Measurements from ENCODE around the gene TADA2B. TPM values are rescaled to one million over a fixed set of nuclear protein-coding genes. Genes with fewer than 3 reads are reported as not detected.
A peak's percentile ranks its signal among the peaks of the same experiment; 100 is the strongest.

Gene TADA2B
- total and polyA plus RNA-seq, 5 donors from 2014 or later, result 3.0 to 36.6 (median 3.6) TPM

- Mint-ChIP-seq H3K27me3 (no peaks in the 10 kb centered on the region), H3K9me3 (no peaks in the 10 kb centered on the region), H3K36me3 (peaks cover 55% of the 10 kb centered on the region), H3K27ac (peak overlapping the region in 1 of 3 donors; percentile 69), H3K4me1 (peaks cover 5 to 36% (median 11%) of the 10 kb centered on the region in 4 donors), H3K4me3 (no peak overlapping the region)
- H3K36me3 ChIP-seq (ENCODE audit: control insufficient read depth, insufficient read depth, low read length), result peaks cover 87% of the 10 kb centered on the region
- H3K4me1 ChIP-seq (ENCODE audit: control insufficient read depth, insufficient read depth, low read length, poor library complexity, severe bottlenecking), result peaks cover 13% of the 10 kb centered on the region
- no peak overlapping the region for H3K27ac ChIP-seq (ENCODE audit: insufficient read depth, low read length, poor library complexity, severe bottlenecking)
- ATAC-seq (ENCODE audit: low read depth in 2 of 2) (no peak), DNase-seq (no peak)
- no peaks in the 10 kb centered on the region for H3K9me3 ChIP-seq (ENCODE audit: control insufficient read depth in 2 of 2, low read length in 2 of 2)
- no peak overlapping the region for H3K4me3 ChIP-seq (ENCODE audit: low read depth, low read length)
- H3K27me3 ChIP-seq (ENCODE audit: control insufficient read depth, insufficient read depth, low read length), result no peaks in the 10 kb centered on the region
These were observed 39.8 kb upstream of the TADA2B start for GRCh38 chr4:7003176-7003878.

GRCh38 chr4:7003879-7004240 is 39.3 kb upstream of the TADA2B start:
- no peaks in the 10 kb centered on the region for H3K27me3 Mint-ChIP-seq
- no peaks in the 10 kb centered on the region for H3K9me3 ChIP-seq (ENCODE audit: control insufficient read depth in 2 of 2, low read length in 2 of 2)
- H3K36me3 Mint-ChIP-seq, result peaks cover 58% of the 10 kb centered on the region
- peaks cover 11% of the 10 kb centered on the region for H3K4me1 ChIP-seq (ENCODE audit: control insufficient read depth, insufficient read depth, low read length, poor library complexity, severe bottlenecking)
- no peak for ATAC-seq (ENCODE audit: low read depth in 2 of 2)
- H3K4me3 ChIP-seq (ENCODE audit: low read depth, low read length), result no peak overlapping the region
- peaks cover 5 to 32% (median 8%) of the 10 kb centered on the region in 4 donors for H3K4me1 Mint-ChIP-seq
- no peaks in the 10 kb centered on the region for H3K9me3 Mint-ChIP-seq
- no peak for DNase-seq
- H3K36me3 ChIP-seq (ENCODE audit: control insufficient read depth, insufficient read depth, low read length), result peaks cover 88% of the 10 kb centered on the region
- H3K27ac Mint-ChIP-seq, result peak overlapping the region in 1 of 3 donors; percentile 69
- no peak overlapping the region for H3K27ac ChIP-seq (ENCODE audit: insufficient read depth, low read length, poor library complexity, severe bottlenecking)
- H3K4me3 Mint-ChIP-seq, result no peak overlapping the region
- no peaks in the 10 kb centered on the region for H3K27me3 ChIP-seq (ENCODE audit: control insufficient read depth, insufficient read depth, low read length)

GRCh38 chr4:7004331-7004730 is 38.8 kb upstream of the TADA2B start:
- H3K27ac ChIP-seq (ENCODE audit: insufficient read depth, low read length, poor library complexity, severe bottlenecking), result no peak overlapping the region
- no peaks in the 10 kb centered on the region for H3K9me3 Mint-ChIP-seq
- H3K36me3 Mint-ChIP-seq, result peaks cover 57% of the 10 kb centered on the region
- DNase-seq (no peak), ATAC-seq (ENCODE audit: low read depth in 2 of 2) (no peak)
- peak overlapping the region in 1 of 3 donors; percentile 58 for H3K27ac Mint-ChIP-seq
- no peaks in the 10 kb centered on the region for H3K27me3 Mint-ChIP-seq
- peaks cover 7% of the 10 kb centered on the region for H3K4me1 ChIP-seq (ENCODE audit: control insufficient read depth, insufficient read depth, low read length, poor library complexity, severe bottlenecking)
- H3K4me1 Mint-ChIP-seq, result peaks cover 3 to 27% (median 5%) of the 10 kb centered on the region in 4 donors
- H3K27me3 ChIP-seq (ENCODE audit: control insufficient read depth, insufficient read depth, low read length), result no peaks in the 10 kb centered on the region
- H3K4me3 Mint-ChIP-seq, result no peak overlapping the region
- H3K9me3 ChIP-seq (ENCODE audit: control insufficient read depth in 2 of 2, low read length in 2 of 2), result no peaks in the 10 kb centered on the region
- H3K4me3 ChIP-seq (ENCODE audit: low read depth, low read length), result no peak overlapping the region
- H3K36me3 ChIP-seq (ENCODE audit: control insufficient read depth, insufficient read depth, low read length), result peaks cover 88% of the 10 kb centered on the region

GRCh38 chr4:7005571-7005970 is 37.6 kb upstream of the TADA2B start:
- DNase-seq, result no peak
- no peak overlapping the region for H3K4me3 ChIP-seq (ENCODE audit: low read depth, low read length)
- Mint-ChIP-seq H3K36me3 (peaks cover 57% of the 10 kb centered on the region), H3K27me3 (no peaks in the 10 kb centered on the region), H3K4me1 (peaks cover 0 to 22% (median 6%) of the 10 kb centered on the region in 4 donors), H3K4me3 (no peak overlapping the region), H3K27ac (peak overlapping the region in 1 of 3 donors; percentile 41), H3K9me3 (no peaks in the 10 kb centered on the region)
- no peaks in the 10 kb centered on the region for H3K9me3 ChIP-seq (ENCODE audit: control insufficient read depth in 2 of 2, low read length in 2 of 2)
- no peak for ATAC-seq (ENCODE audit: low read depth in 2 of 2)
- H3K4me1 ChIP-seq (ENCODE audit: control insufficient read depth, insufficient read depth, low read length, poor library complexity, severe bottlenecking), result no peaks in the 10 kb centered on the region
- H3K36me3 ChIP-seq (ENCODE audit: control insufficient read depth, insufficient read depth, low read length), result peaks cover 88% of the 10 kb centered on the region
- H3K27me3 ChIP-seq (ENCODE audit: control insufficient read depth, insufficient read depth, low read length), result no peaks in the 10 kb centered on the region
- no peak overlapping the region for H3K27ac ChIP-seq (ENCODE audit: insufficient read depth, low read length, poor library complexity, severe bottlenecking)

GRCh38 chr4:7006411-7006810 is 36.8 kb upstream of the TADA2B start:
- Mint-ChIP-seq H3K27me3 (no peaks in the 10 kb centered on the region), H3K27ac (peak overlapping the region in 2 of 3 donors; percentile 41 to 89), H3K9me3 (no peaks in the 10 kb centered on the region), H3K4me1 (peaks cover 0 to 17% (median 6%) of the 10 kb centered on the region in 4 donors), H3K36me3 (peaks cover 51% of the 10 kb centered on the region), H3K4me3 (no peak overlapping the region)
- Histone ChIP-seq H3K27ac (ENCODE audit: insufficient read depth, low read length, poor library complexity, severe bottlenecking) (no peak overlapping the region), H3K9me3 (ENCODE audit: control insufficient read depth in 2 of 2, low read length in 2 of 2) (no peaks in the 10 kb centered on the region), H3K4me1 (ENCODE audit: control insufficient read depth, insufficient read depth, low read length, poor library complexity, severe bottlenecking) (no peaks in the 10 kb centered on the region), H3K4me3 (ENCODE audit: low read depth, low read length) (no peak overlapping the region), H3K27me3 (ENCODE audit: control insufficient read depth, insufficient read depth, low read length) (no peaks in the 10 kb centered on the region), H3K36me3 (ENCODE audit: control insufficient read depth, insufficient read depth, low read length) (peaks cover 88% of the 10 kb centered on the region)
- DNase-seq (no peak), ATAC-seq (ENCODE audit: low read depth in 2 of 2) (no peak)

GRCh38 chr4:7007142-7007907 is 35.8 kb upstream of the TADA2B start:
- peak overlapping the region in 2 of 3 donors; percentile 17 to 74 for H3K27ac Mint-ChIP-seq
- ATAC-seq (ENCODE audit: low read depth in 2 of 2) (no peak), DNase-seq (no peak)
- Histone ChIP-seq H3K9me3 (ENCODE audit: control insufficient read depth in 2 of 2, low read length in 2 of 2) (no peaks in the 10 kb centered on the region), H3K4me3 (ENCODE audit: low read depth, low read length) (no peak overlapping the region), H3K27ac (ENCODE audit: insufficient read depth, low read length, poor library complexity, severe bottlenecking) (no peak overlapping the region), H3K27me3 (ENCODE audit: control insufficient read depth, insufficient read depth, low read length) (no peaks in the 10 kb centered on the region), H3K36me3 (ENCODE audit: control insufficient read depth, insufficient read depth, low read length) (peaks cover 79% of the 10 kb centered on the region), H3K4me1 (ENCODE audit: control insufficient read depth, insufficient read depth, low read length, poor library complexity, severe bottlenecking) (no peaks in the 10 kb centered on the region)
- H3K4me1 Mint-ChIP-seq, result peaks cover 0 to 15% (median 6%) of the 10 kb centered on the region in 4 donors
- H3K36me3 Mint-ChIP-seq, result peaks cover 42% of the 10 kb centered on the region
- no peak overlapping the region for H3K4me3 Mint-ChIP-seq
- H3K9me3 Mint-ChIP-seq, result no peaks in the 10 kb centered on the region
- H3K27me3 Mint-ChIP-seq, result no peaks in the 10 kb centered on the region

GRCh38 chr4:7007944-7008343 is 35.2 kb upstream of the TADA2B start:
- Mint-ChIP-seq H3K9me3 (no peaks in the 10 kb centered on the region), H3K27me3 (no peaks in the 10 kb centered on the region), H3K4me1 (peaks cover 0 to 12% (median 6%) of the 10 kb centered on the region in 4 donors), H3K4me3 (no peak overlapping the region), H3K27ac (peak overlapping the region in 2 of 3 donors; percentile 17 to 88), H3K36me3 (peaks cover 40% of the 10 kb centered on the region)
- ATAC-seq (ENCODE audit: low read depth in 2 of 2), result no peak
- H3K4me1 ChIP-seq (ENCODE audit: control insufficient read depth, insufficient read depth, low read length, poor library complexity, severe bottlenecking), result no peaks in the 10 kb centered on the region
- H3K27me3 ChIP-seq (ENCODE audit: control insufficient read depth, insufficient read depth, low read length), result no peaks in the 10 kb centered on the region
- H3K9me3 ChIP-seq (ENCODE audit: control insufficient read depth in 2 of 2, low read length in 2 of 2), result no peaks in the 10 kb centered on the region
- DNase-seq, result peak in 1 of 3 donors; percentile 27
- H3K27ac ChIP-seq (ENCODE audit: insufficient read depth, low read length, poor library complexity, severe bottlenecking), result no peak overlapping the region
- no peak overlapping the region for H3K4me3 ChIP-seq (ENCODE audit: low read depth, low read length)
- peaks cover 76% of the 10 kb centered on the region for H3K36me3 ChIP-seq (ENCODE audit: control insufficient read depth, insufficient read depth, low read length)
